IPS-18a (cell line): ENCODE results near the gene GAGE12F.

Experiments
- H3K27ac ChIP-seq: one replicate; pipeline ENCODE4 v1.5.1; 2013; ENCODE audit warnings: low read length
- H3K27me3 ChIP-seq: one replicate; pipeline ENCODE4 v1.6.1; 2013; ENCODE audit warnings: mild to moderate bottlenecking, low read length; ENCODE audit not compliant: control insufficient read depth, insufficient read depth
- H3K36me3 ChIP-seq: one replicate; pipeline ENCODE4 v1.6.1; 2013; ENCODE audit warnings: low read depth, low read length; ENCODE audit not compliant: control insufficient read depth
- H3K4me1 ChIP-seq: one replicate; pipeline ENCODE4 v1.6.1; 2013; ENCODE audit warnings: low read depth, low read length; ENCODE audit not compliant: control insufficient read depth
- H3K4me3 ChIP-seq: one replicate; pipeline ENCODE4 v1.5.1; 2013; ENCODE audit warnings: low read length
- H3K9ac ChIP-seq: one replicate; pipeline ENCODE4 v1.6.1; 2013; ENCODE audit warnings: mild to moderate bottlenecking, low read length, moderate library complexity
- H3K9me3 ChIP-seq: one replicate; pipeline ENCODE4 v1.6.1; 2013; ENCODE audit warnings: low read depth, low read length; ENCODE audit not compliant: control insufficient read depth

Gene GAGE12F

GRCh38 chrX:49610718-49611310 lies 50.2 kb downstream of the GAGE12F start:
- Histone ChIP-seq H3K27me3 (no peaks in the 10 kb centered on the region), H3K9me3 (peaks cover 14% of the 10 kb centered on the region), H3K4me1 (no peaks in the 10 kb centered on the region), H3K36me3 (no peaks in the 10 kb centered on the region), H3K9ac (no peak overlapping the region), H3K27ac (no peak overlapping the region), H3K4me3 (no peak overlapping the region)
